GM18873 (cell line): ENCODE measurements around the gene FAM151A.

Source experiments
- ATAC-seq: cut with Tn5 transposase; IDR thresholded peaks from one replicate; pipeline ENCODE4 v1.9.1; 2021; ENCODE audit warnings: mild to moderate bottlenecking, moderate library complexity, moderate number of reproducible peaks; ENCODE audit not compliant: unreplicated experiment, low FRiP score

The FAM151A gene

GRCh38 chr1:54623216-54624007 is at the start of gene FAM151A:
Gene FAM151A, minus strand, starts transcription at chr1:54623525. Its CDS starts 130 bp downstream, at chr1:54623395.
- no peak for ATAC-seq

GRCh38 chr1:54671985-54672608 is 48.8 kb upstream of the FAM151A start:
- no peak for ATAC-seq

GRCh38 chr1:54668567-54668966 is 45.2 kb upstream of the FAM151A start:
- ATAC-seq, result no peak

- no peak for ATAC-seq
These were observed 44.5 kb upstream of the FAM151A start for GRCh38 chr1:54667797-54668196.

- no peak for ATAC-seq
These were observed 43.0 kb upstream of the FAM151A start for GRCh38 chr1:54666333-54666732.

- no peak for ATAC-seq
These were observed 42.5 kb upstream of the FAM151A start for GRCh38 chr1:54665852-54666251.

- ATAC-seq, result no peak
These were observed 41.0 kb upstream of the FAM151A start for GRCh38 chr1:54664364-54664763.

- no peak for ATAC-seq
These were observed 40.4 kb upstream of the FAM151A start for GRCh38 chr1:54663725-54664124.

- ATAC-seq, result no peak
These were observed 35.0 kb upstream of the FAM151A start for GRCh38 chr1:54658164-54658913.

- no peak for ATAC-seq
These were observed 29.7 kb upstream of the FAM151A start for GRCh38 chr1:54653036-54653435.

- ATAC-seq, result no peak
These were observed 28.8 kb upstream of the FAM151A start for GRCh38 chr1:54652168-54652567.

GRCh38 chr1:54651608-54652007 is 28.3 kb upstream of the FAM151A start:
- ATAC-seq, result no peak

- ATAC-seq, result no peak
These were observed 27.1 kb upstream of the FAM151A start for GRCh38 chr1:54650417-54650816.

- ATAC-seq, result no peak
These were observed 26.6 kb upstream of the FAM151A start for GRCh38 chr1:54649921-54650320.

- no peak for ATAC-seq
These were observed 26.0 kb upstream of the FAM151A start for GRCh38 chr1:54649130-54649898.

- no peak for ATAC-seq
These were observed 22.7 kb upstream of the FAM151A start for GRCh38 chr1:54645806-54646676.

- no peak for ATAC-seq
These were observed 20.4 kb upstream of the FAM151A start for GRCh38 chr1:54643736-54644135.

- no peak for ATAC-seq
These were observed 17.8 kb upstream of the FAM151A start, which contains the start of gene MROH7 for GRCh38 chr1:54640863-54641836. Gene MROH7, plus strand, starts transcription at chr1:54641786. Its CDS starts 11,141 bp downstream, at chr1:54652927.
